ENCODE measurements around the gene PCGF6. TPM values are rescaled to one million over a fixed set of nuclear protein-coding genes. Genes with fewer than 3 reads are reported as not detected.

Gene PCGF6
- total RNA-seq, 1 donor from 2014 or later: 10.3 TPM

DNA sequence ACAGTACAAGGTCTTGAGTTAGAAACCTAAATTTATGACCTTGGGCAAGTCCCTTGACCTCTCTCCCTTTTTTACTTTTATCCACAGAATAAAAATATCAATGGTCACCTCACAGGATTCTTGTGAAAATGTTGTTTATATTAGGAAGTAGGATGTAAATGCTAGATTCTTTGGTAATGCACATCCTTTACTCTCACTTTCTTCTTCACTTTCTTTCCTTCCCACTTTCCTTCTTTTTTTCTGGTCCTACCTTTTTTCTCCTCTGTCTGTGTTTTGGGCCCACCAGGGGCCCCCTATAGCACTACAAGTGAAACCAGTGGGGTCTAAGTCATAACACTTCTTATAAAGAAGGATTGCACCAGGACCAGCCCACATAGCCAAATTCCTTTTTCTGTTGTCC lies 93.1 kb downstream of the PCGF6 start:
- no peaks in the 10 kb centered on the region for H4K20me1 ChIP-seq (ENCODE audit: insufficient read depth, low read length)
- FAIRE-seq: no peak
- no peaks in the 10 kb centered on the region for H3K27me3 ChIP-seq (ENCODE audit: insufficient read depth, low read length)
- H3K9me3 ChIP-seq (ENCODE audit: insufficient read depth, low read depth, low read length): peaks cover 8% of the 10 kb centered on the region
- no peak overlapping the region for H3K4me3 Mint-ChIP-seq (ENCODE audit: unreplicated experiment)
- H3K27ac ChIP-seq (ENCODE audit: low read depth, low read length): no peak overlapping the region
- peaks cover 11% of the 10 kb centered on the region for H3K36me3 Mint-ChIP-seq (ENCODE audit: low read depth, unreplicated experiment)
- peak overlapping the region; percentile 62 for H3K27ac Mint-ChIP-seq (ENCODE audit: unreplicated experiment)
- no peak overlapping the region for H3K4me3 ChIP-seq (ENCODE audit: insufficient read depth, low read depth, low read length)
- H3K9ac ChIP-seq (ENCODE audit: low read length): no peak overlapping the region
- H3K36me3 ChIP-seq (ENCODE audit: insufficient read depth, low read length): no peaks in the 10 kb centered on the region
- no peak for TF ChIP-seq EZH2 (IDR thresholded peaks at IDR 0.05; ENCODE audit: insufficient read depth, low read length)
- TF ChIP-seq, protein P1, sequence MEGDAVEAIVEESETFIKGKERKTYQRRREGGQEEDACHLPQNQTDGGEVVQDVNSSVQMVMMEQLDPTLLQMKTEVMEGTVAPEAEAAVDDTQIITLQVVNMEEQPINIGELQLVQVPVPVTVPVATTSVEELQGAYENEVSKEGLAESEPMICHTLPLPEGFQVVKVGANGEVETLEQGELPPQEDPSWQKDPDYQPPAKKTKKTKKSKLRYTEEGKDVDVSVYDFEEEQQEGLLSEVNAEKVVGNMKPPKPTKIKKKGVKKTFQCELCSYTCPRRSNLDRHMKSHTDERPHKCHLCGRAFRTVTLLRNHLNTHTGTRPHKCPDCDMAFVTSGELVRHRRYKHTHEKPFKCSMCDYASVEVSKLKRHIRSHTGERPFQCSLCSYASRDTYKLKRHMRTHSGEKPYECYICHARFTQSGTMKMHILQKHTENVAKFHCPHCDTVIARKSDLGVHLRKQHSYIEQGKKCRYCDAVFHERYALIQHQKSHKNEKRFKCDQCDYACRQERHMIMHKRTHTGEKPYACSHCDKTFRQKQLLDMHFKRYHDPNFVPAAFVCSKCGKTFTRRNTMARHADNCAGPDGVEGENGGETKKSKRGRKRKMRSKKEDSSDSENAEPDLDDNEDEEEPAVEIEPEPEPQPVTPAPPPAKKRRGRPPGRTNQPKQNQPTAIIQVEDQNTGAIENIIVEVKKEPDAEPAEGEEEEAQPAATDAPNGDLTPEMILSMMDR (IDR thresholded peaks at IDR 0.05; ENCODE audit: insufficient read depth, low read depth, low read length): no peak
- H3K27me3 Mint-ChIP-seq (ENCODE audit: low read depth, unreplicated experiment): peaks cover 2% of the 10 kb centered on the region
- peaks cover 23% of the 10 kb centered on the region for H3K9me3 Mint-ChIP-seq (ENCODE audit: unreplicated experiment)
- H3K79me2 ChIP-seq (ENCODE audit: insufficient read depth, low read length): no peaks in the 10 kb centered on the region
- DNase-seq (ENCODE audit: low read depth): no peak
- no peaks in the 10 kb centered on the region for H3K4me1 ChIP-seq (ENCODE audit: insufficient read depth, low read length)
- H3K4me1 Mint-ChIP-seq (ENCODE audit: low read depth, unreplicated experiment): peaks cover 12% of the 10 kb centered on the region
- H3K4me2 ChIP-seq (ENCODE audit: low read length): no peak overlapping the region
- no peak overlapping the region for H2AFZ ChIP-seq (ENCODE audit: low read depth, low read length)

GRCh38 chr10:103256613-103257012 lies 94.3 kb downstream of the PCGF6 start:
- Histone ChIP-seq H3K4me2 (ENCODE audit: low read length) (no peak overlapping the region), H3K9me3 (ENCODE audit: insufficient read depth, low read depth, low read length) (peaks cover 3% of the 10 kb centered on the region), H3K27ac (ENCODE audit: low read depth, low read length) (no peak overlapping the region), H2AFZ (ENCODE audit: low read depth, low read length) (no peak overlapping the region), H3K36me3 (ENCODE audit: insufficient read depth, low read length) (no peaks in the 10 kb centered on the region), H3K4me3 (ENCODE audit: insufficient read depth, low read depth, low read length) (no peak overlapping the region), H3K4me1 (ENCODE audit: insufficient read depth, low read length) (no peaks in the 10 kb centered on the region), H3K27me3 (ENCODE audit: insufficient read depth, low read length) (no peaks in the 10 kb centered on the region), H4K20me1 (ENCODE audit: insufficient read depth, low read length) (no peaks in the 10 kb centered on the region), H3K9ac (ENCODE audit: low read length) (no peak overlapping the region), H3K79me2 (ENCODE audit: insufficient read depth, low read length) (no peaks in the 10 kb centered on the region)
- no peak for DNase-seq (ENCODE audit: low read depth)
- peaks cover 6% of the 10 kb centered on the region for H3K36me3 Mint-ChIP-seq (ENCODE audit: low read depth, unreplicated experiment)
- peaks cover 2% of the 10 kb centered on the region for H3K27me3 Mint-ChIP-seq (ENCODE audit: low read depth, unreplicated experiment)
- no peak for TF ChIP-seq EZH2 (IDR thresholded peaks at IDR 0.05; ENCODE audit: insufficient read depth, low read length)
- TF ChIP-seq, protein P1 (IDR thresholded peaks at IDR 0.05; ENCODE audit: insufficient read depth, low read depth, low read length): no peak
- FAIRE-seq: no peak
- no peak overlapping the region for H3K4me3 Mint-ChIP-seq (ENCODE audit: unreplicated experiment)
- peaks cover 6% of the 10 kb centered on the region for H3K4me1 Mint-ChIP-seq (ENCODE audit: low read depth, unreplicated experiment)
- no peak overlapping the region for H3K27ac Mint-ChIP-seq (ENCODE audit: unreplicated experiment)
- peaks cover 17% of the 10 kb centered on the region for H3K9me3 Mint-ChIP-seq (ENCODE audit: unreplicated experiment)

DNA sequence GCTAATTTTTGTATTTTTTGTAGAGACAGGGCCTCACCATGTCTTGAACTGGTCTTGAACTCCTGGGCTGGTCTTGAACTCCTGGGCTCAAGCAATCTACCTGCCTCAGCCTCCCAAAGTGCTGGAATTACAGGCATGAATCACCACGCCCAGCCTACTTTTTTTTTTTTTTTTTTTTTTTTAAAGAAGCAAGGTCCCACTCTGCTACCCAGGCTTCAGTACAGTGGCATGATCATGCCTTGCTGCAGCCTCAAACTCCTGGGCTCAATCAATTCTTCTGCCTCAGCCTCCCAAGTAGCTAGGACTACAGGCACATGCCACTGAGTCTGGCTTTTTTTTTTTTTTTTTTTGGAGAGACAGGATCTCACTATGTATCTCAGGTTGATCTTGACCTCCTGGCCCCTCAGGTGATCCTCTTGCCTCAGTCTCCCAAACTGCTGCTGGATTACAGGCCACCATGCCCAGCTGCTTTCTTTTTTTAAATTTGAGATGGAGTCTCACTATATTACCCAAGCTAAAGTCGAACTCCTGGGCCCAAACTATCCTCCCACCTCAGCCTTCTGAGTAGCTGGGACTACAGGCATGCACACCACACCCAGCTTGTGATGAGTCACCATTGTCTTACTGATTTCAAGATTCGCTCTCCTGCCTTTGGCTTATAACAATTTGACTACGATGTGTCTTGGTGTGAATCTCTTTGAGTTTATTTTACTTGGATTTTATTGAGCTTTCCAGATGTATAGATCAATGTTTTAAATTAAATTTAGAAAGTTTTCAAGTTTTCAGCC lies 96.2 kb downstream of the PCGF6 start:
- Mint-ChIP-seq H3K9me3 (ENCODE audit: unreplicated experiment) (peaks cover 13% of the 10 kb centered on the region), H3K27me3 (ENCODE audit: low read depth, unreplicated experiment) (no peaks in the 10 kb centered on the region), H3K4me1 (ENCODE audit: low read depth, unreplicated experiment) (peaks cover 6% of the 10 kb centered on the region), H3K27ac (ENCODE audit: unreplicated experiment) (no peak overlapping the region), H3K4me3 (ENCODE audit: unreplicated experiment) (no peak overlapping the region), H3K36me3 (ENCODE audit: low read depth, unreplicated experiment) (peaks cover 3% of the 10 kb centered on the region)
- no peaks in the 10 kb centered on the region for H3K27me3 ChIP-seq (ENCODE audit: insufficient read depth, low read length)
- H3K4me2 ChIP-seq (ENCODE audit: low read length): no peak overlapping the region
- no peak for TF ChIP-seq EZH2 (IDR thresholded peaks at IDR 0.05; ENCODE audit: insufficient read depth, low read length)
- TF ChIP-seq, protein P1 (IDR thresholded peaks at IDR 0.05; ENCODE audit: insufficient read depth, low read depth, low read length): no peak
- no peak overlapping the region for H3K4me3 ChIP-seq (ENCODE audit: insufficient read depth, low read depth, low read length)
- no peaks in the 10 kb centered on the region for H3K79me2 ChIP-seq (ENCODE audit: insufficient read depth, low read length)
- no peak overlapping the region for H3K27ac ChIP-seq (ENCODE audit: low read depth, low read length)
- peaks cover 2% of the 10 kb centered on the region for H3K9me3 ChIP-seq (ENCODE audit: insufficient read depth, low read depth, low read length)
- H4K20me1 ChIP-seq (ENCODE audit: insufficient read depth, low read length): no peaks in the 10 kb centered on the region
- DNase-seq (ENCODE audit: low read depth) (no peak), FAIRE-seq (no peak)
- no peaks in the 10 kb centered on the region for H3K4me1 ChIP-seq (ENCODE audit: insufficient read depth, low read length)
- no peaks in the 10 kb centered on the region for H3K36me3 ChIP-seq (ENCODE audit: insufficient read depth, low read length)
- H3K9ac ChIP-seq (ENCODE audit: low read length): no peak overlapping the region
- no peak overlapping the region for H2AFZ ChIP-seq (ENCODE audit: low read depth, low read length)

All from astrocyte (in vitro differentiated cells and primary cell).